ENCODE measurements around the gene MBD5. TPM values are rescaled to one million over a fixed set of nuclear protein-coding genes. Genes with fewer than 3 reads are reported as not detected.

The MBD5 gene
- total RNA-seq, 1 donor from 2014 or later, result 100 TPM

DNA sequence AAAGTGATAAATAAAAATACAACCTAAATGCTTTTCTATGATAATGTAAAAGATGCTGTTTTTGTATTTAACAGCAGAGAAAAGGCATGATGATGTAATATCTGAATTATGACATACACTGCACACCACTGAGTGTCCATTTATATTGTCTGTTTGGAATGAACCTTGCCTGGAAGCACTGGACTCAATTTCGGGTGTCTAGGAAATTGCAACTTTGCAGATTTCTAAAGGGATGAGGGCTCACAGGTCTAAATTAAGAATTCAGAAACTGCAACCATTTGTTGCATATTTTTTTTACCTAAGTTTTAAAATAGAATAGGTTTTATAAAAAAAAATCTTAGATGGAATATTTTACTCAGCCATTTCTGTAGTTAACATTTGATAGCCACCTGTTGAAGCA lies 492.5 kb downstream of the MBD5 start:
- Mint-ChIP-seq H3K4me1 (peaks cover 10% of the 10 kb centered on the region), H3K9me3 (no peaks in the 10 kb centered on the region), H3K36me3 (peaks cover 14% of the 10 kb centered on the region), H3K4me3 (no peak overlapping the region), H3K27me3 (ENCODE audit: low read depth) (no peaks in the 10 kb centered on the region), H3K27ac (no peak overlapping the region)
- TF ChIP-seq, protein P1, sequence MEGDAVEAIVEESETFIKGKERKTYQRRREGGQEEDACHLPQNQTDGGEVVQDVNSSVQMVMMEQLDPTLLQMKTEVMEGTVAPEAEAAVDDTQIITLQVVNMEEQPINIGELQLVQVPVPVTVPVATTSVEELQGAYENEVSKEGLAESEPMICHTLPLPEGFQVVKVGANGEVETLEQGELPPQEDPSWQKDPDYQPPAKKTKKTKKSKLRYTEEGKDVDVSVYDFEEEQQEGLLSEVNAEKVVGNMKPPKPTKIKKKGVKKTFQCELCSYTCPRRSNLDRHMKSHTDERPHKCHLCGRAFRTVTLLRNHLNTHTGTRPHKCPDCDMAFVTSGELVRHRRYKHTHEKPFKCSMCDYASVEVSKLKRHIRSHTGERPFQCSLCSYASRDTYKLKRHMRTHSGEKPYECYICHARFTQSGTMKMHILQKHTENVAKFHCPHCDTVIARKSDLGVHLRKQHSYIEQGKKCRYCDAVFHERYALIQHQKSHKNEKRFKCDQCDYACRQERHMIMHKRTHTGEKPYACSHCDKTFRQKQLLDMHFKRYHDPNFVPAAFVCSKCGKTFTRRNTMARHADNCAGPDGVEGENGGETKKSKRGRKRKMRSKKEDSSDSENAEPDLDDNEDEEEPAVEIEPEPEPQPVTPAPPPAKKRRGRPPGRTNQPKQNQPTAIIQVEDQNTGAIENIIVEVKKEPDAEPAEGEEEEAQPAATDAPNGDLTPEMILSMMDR (IDR thresholded peaks at IDR 0.05; ENCODE audit: unreplicated experiment), result no peak
- no peak for DNase-seq (ENCODE audit: low spot score in 2 of 2, unreplicated experiment in 2 of 2)

DNA sequence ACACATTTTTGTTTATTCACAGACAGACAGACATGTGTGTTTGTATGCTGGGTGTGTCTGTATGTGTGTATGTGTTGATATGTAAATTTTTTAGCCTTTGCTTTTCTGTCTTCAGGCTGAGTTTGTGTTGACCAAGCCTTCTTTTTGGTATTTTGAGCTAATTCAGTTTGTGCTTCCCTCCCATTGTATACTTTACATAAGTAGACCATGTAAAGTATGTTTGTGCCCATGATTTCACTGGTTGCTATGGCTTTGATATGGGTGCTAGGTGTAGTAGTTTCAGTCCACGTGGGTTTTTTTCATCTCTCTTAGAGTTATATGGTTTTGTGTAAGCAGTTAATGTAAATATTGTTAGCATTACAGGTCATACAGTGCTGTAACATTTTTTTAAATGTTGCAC lies 494.2 kb downstream of the MBD5 start:
- TF ChIP-seq, protein P1 (IDR thresholded peaks at IDR 0.05; ENCODE audit: unreplicated experiment), result no peak
- Mint-ChIP-seq H3K9me3 (no peaks in the 10 kb centered on the region), H3K36me3 (peaks cover 16% of the 10 kb centered on the region), H3K4me3 (no peak overlapping the region), H3K4me1 (no peaks in the 10 kb centered on the region), H3K27ac (no peak overlapping the region), H3K27me3 (ENCODE audit: low read depth) (no peaks in the 10 kb centered on the region)
- DNase-seq (ENCODE audit: low spot score in 2 of 2, unreplicated experiment in 2 of 2), result no peak

DNA sequence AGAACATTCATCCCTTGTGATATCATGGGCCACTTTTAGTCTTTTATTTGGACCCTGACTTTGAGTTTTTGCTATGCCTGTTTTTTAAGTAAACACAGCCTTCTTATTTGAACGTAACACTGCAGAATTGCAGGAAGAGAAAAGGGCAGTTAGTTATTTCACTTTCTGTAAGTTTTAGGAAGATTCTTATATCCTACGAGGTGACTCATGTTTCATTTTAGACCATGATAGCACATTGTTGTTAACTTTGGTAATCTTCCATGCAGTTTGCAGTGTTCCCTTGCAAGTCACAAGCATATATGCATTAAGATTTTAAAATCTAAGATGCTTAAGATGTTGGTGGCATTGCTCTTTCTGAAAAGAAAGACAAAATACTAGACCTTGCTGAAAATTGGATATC lies 495.1 kb downstream of the MBD5 start:
- DNase-seq (ENCODE audit: low spot score in 2 of 2, unreplicated experiment in 2 of 2), result no peak
- TF ChIP-seq, protein P1 (IDR thresholded peaks at IDR 0.05; ENCODE audit: unreplicated experiment), result no peak
- H3K4me3 Mint-ChIP-seq, result no peak overlapping the region
- H3K4me1 Mint-ChIP-seq, result no peaks in the 10 kb centered on the region
- H3K9me3 Mint-ChIP-seq, result no peaks in the 10 kb centered on the region
- no peaks in the 10 kb centered on the region for H3K27me3 Mint-ChIP-seq (ENCODE audit: low read depth)
- H3K36me3 Mint-ChIP-seq, result peaks cover 16% of the 10 kb centered on the region
- no peak overlapping the region for H3K27ac Mint-ChIP-seq

DNA sequence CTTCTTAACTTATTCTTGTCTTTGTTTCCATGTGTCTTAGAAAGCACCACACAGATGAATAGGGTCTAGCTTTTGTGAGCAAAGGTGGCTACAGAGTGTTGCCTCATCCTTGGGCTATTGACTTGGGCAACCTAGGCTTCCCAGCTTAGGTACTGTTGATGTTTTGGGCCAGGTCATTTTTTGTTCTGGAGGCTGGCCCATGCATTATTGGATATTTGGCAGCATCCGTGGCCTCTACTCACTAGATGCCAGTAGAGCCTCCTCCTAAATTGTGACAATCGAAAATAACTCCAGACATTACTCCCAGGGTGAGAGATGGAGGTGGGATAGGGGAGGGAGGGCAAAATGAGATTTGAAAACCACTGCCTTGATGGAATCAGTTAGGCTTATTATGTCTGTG lies 496.4 kb downstream of the MBD5 start:
- H3K4me1 Mint-ChIP-seq, result no peaks in the 10 kb centered on the region
- no peak overlapping the region for H3K4me3 Mint-ChIP-seq
- peaks cover 16% of the 10 kb centered on the region for H3K36me3 Mint-ChIP-seq
- no peaks in the 10 kb centered on the region for H3K9me3 Mint-ChIP-seq
- H3K27ac Mint-ChIP-seq, result no peak overlapping the region
- H3K27me3 Mint-ChIP-seq (ENCODE audit: low read depth), result no peaks in the 10 kb centered on the region
- TF ChIP-seq, protein P1 (IDR thresholded peaks at IDR 0.05; ENCODE audit: unreplicated experiment), result no peak
- DNase-seq (ENCODE audit: low spot score in 2 of 2, unreplicated experiment in 2 of 2), result no peak

DNA sequence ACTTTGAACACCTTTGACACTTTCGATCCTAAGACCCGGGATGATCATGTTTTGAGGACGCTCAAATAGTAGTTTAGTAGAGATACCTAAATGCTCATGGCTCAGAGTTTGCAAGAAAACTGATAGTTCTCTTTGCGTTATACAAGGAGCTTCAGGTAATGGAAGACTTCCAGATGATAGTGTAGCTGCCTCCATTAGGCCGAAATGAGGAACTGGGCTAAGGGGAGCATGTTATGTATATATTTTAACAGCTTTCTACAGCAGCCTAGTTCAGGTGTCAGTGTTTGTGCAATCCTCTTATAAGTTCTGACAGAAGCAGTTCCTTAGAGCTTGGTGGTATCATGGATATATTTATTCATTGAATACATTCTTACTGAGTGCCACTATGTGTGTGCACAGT lies 496.9 kb downstream of the MBD5 start:
- Mint-ChIP-seq H3K4me3 (no peak overlapping the region), H3K4me1 (no peaks in the 10 kb centered on the region)
- DNase-seq (ENCODE audit: low spot score in 2 of 2, unreplicated experiment in 2 of 2), result no peak

More for the DNA sequence above, 496.9 kb downstream of the MBD5 start:
- TF ChIP-seq, protein P1 (IDR thresholded peaks at IDR 0.05; ENCODE audit: unreplicated experiment), result no peak
- H3K9me3 Mint-ChIP-seq, result no peaks in the 10 kb centered on the region
- H3K27me3 Mint-ChIP-seq (ENCODE audit: low read depth), result no peaks in the 10 kb centered on the region
- H3K36me3 Mint-ChIP-seq, result peaks cover 14% of the 10 kb centered on the region
- no peak overlapping the region for H3K27ac Mint-ChIP-seq
